Measurements from ENCODE around the gene ATG3.
A peak's percentile ranks its signal among the peaks of the same experiment; 100 is the strongest.
"Not testable (repeated sequence)": the region's sequence is repeated elsewhere in the genome, so short reads cannot be mapped to it uniquely, and the experiment has no call there.

ATG3 gene

GRCh38 chr3:112560721-112561483, 860 bp downstream of the ATG3 start:
- peak; percentile 26 for DNase-seq

GRCh38 chr3:112560307-112560706, 1.5 kb downstream of the ATG3 start:
- DNase-seq = no peak

- DNase-seq = no peak
Observed at GRCh38 chr3:112557976-112558375, 3.8 kb downstream of the ATG3 start.

GRCh38 chr3:112555535-112556170, 6.1 kb downstream of the ATG3 start:
- no peak for DNase-seq

GRCh38 chr3:112550859-112551258, 10.9 kb downstream of the ATG3 start:
- no peak for DNase-seq

GRCh38 chr3:112546216-112546759, 15.5 kb downstream of the ATG3 start:
- DNase-seq = no peak

- DNase-seq = no peak
Observed at GRCh38 chr3:112539825-112540650, 21.7 kb downstream of the ATG3 start.

- no peak for DNase-seq
Observed at GRCh38 chr3:112531358-112531781, 30.4 kb downstream of the ATG3 start.

GRCh38 chr3:112530573-112530972, 31.2 kb downstream of the ATG3 start:
- no peak for DNase-seq

GRCh38 chr3:112524127-112524526, 37.6 kb downstream of the ATG3 start:
- not testable (repeated sequence) for DNase-seq

- no peak for DNase-seq
Observed at GRCh38 chr3:112519424-112520001, 42.2 kb downstream of the ATG3 start.

GRCh38 chr3:112518970-112519369, 42.8 kb downstream of the ATG3 start:
- not testable (repeated sequence) for DNase-seq

GRCh38 chr3:112514527-112515128, 47.1 kb downstream of the ATG3 start:
- DNase-seq = no peak

- DNase-seq = no peak
Observed at GRCh38 chr3:112512320-112512719, 49.4 kb downstream of the ATG3 start.

GRCh38 chr3:112508860-112509259, 52.9 kb downstream of the ATG3 start:
- no peak for DNase-seq

GRCh38 chr3:112508261-112508660, 53.5 kb downstream of the ATG3 start:
- DNase-seq = no peak

GRCh38 chr3:112505907-112506306, 55.9 kb downstream of the ATG3 start:
- no peak for DNase-seq

- no peak for DNase-seq
Observed at GRCh38 chr3:112504123-112504522, 57.6 kb downstream of the ATG3 start.

GRCh38 chr3:112503304-112503972, 58.3 kb downstream of the ATG3 start:
- no peak for DNase-seq

GRCh38 chr3:112500621-112501020, 61.1 kb downstream of the ATG3 start:
- no peak for DNase-seq

GRCh38 chr3:112498914-112499711, 62.6 kb downstream of the ATG3 start, which contains the start of gene BTLA:
Gene BTLA, minus strand, starts transcription at chr3:112499472. Its CDS starts 114 bp downstream, at chr3:112499358.
- no peak for DNase-seq
